Measurements from ENCODE around the gene ARHGAP19.

Gene ARHGAP19

DNA sequence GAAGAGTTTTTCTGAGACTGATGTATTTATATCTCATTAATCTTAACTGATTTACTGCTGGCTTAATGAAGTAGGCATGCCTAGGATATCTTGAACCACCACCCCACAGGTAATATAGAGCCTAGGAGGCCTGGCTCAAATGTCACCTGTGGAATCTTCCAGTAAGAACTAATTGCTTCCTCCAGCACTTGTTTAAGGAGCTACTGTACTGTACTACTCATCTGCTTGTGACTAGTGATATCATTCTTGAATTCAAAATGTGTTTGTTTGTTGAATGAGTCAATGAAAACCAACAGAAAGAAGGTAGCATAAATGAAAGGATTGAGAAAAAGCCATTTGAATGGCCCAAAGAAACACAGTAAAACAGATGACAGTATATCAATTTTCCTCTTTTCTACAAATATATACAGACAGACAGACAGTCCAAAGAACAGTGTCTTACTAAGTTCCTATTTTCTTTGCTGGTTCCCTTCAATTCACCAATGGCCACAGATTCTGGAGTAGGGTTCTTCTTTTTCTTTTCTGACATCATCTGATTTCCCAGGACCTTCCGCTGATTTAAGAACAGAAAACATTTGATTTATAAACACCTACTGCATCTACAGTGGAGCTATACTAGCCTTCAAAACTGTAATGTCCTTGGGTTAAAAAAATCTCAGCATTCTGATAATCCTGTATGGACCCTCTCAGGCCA, 63.0 kb downstream of the ARHGAP19 start:
- DNase-seq (ENCODE audit: low read depth in 2 of 2) = no peak

DNA sequence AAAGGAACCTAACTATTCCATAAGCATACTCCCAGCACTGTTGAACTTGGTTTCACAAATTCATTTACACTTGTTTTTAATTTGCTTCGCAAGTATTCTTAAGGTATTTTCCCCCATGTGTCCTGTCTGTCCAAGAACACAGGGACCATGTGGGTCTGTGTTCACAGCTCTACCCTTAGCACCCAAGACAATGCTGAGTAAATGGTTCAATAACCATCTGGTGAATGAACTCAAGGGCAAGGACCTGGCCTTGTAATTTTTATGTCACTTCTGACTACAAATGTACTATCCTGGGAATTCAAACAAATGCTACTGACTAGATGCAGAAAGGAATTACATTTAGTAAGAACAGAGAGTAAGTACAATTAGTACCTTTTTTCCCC, 63.7 kb downstream of the ARHGAP19 start:
- DNase-seq (ENCODE audit: low read depth in 2 of 2) = no peak

- DNase-seq (ENCODE audit: low read depth in 2 of 2) = no peak
These were observed 64.2 kb downstream of the ARHGAP19 start for GRCh38 chr10:97228130-97228774.

DNA sequence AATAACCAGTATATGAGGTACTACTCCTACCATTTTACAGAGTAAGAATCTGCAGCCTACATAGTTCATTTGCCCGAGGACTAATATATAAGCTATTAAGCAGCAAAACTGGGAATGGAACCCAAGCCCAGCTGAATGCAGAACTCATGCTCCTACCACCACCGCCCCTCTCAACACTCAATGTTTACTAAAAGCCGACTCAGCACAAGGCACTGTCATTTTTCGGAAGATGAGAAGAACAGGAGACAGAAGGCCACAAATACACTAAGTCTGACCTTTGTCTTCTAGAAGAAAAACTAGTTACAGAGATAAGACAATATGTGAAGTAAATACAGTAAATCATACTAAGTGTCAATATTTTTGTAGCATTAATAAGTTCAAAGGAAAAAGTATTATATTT, 66.0 kb downstream of the ARHGAP19 start:
- DNase-seq (ENCODE audit: low read depth in 2 of 2) = no peak

- DNase-seq (ENCODE audit: low read depth in 2 of 2) = no peak
These were observed 67.7 kb downstream of the ARHGAP19 start for GRCh38 chr10:97224483-97225435.

- no peak for DNase-seq (ENCODE audit: low read depth in 2 of 2)
These were observed 70.0 kb downstream of the ARHGAP19 start for GRCh38 chr10:97222326-97222961.

- no peak for DNase-seq (ENCODE audit: low read depth in 2 of 2)
These were observed 72.1 kb downstream of the ARHGAP19 start for GRCh38 chr10:97220355-97220754.

DNA sequence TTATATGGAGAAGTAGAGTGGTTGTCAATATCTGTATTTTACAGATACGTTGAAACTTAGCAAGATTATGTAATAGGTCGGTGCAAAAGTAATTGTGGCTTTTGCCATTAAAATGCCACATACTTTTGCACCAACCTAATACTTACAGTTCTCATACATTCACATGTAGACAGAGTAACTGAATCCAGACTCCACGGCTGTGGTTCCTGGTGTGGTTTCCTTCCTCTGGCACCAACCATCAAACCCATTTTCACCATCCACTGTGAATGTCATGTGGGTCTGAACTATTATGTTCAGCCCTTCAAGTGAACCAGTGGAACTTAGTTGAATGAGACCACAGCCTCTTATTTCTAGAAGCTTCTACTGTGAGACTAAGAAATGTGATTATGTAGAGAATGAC, 75.1 kb downstream of the ARHGAP19 start:
- DNase-seq (ENCODE audit: low read depth in 2 of 2) = no peak

DNA sequence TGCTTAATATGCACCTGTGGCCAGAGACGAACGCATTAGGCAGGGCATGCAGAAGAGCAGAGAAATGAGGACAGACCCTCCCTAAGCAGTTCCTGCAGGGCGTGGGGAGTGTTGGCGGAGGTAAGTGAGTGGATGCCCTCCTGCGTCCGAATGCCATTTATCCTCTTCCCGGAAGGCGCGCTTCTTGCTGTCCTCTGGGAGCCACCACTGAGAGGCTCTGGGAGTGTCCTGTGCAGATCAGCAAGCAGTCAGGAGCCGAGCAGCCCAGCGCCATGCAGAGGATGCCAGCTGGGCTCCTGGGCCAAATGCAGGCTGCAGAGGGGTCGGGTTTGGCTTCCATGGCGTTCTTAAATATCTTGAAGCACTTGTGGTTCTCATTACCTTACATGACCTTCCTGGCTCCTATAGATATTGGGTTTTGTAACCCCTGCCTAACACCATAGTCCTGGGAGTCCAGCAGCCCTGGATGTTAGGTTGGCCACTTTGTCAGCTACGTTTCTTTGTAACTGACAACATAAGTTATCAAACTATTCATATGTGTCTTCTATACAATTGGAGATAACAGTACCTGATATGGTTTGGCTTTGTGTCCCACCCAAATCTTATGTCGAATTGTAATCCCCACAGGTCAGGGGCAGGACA, 76.7 kb downstream of the ARHGAP19 start:
- DNase-seq (ENCODE audit: low read depth in 2 of 2) = no peak

- DNase-seq (ENCODE audit: low read depth in 2 of 2) = no peak
These were observed 79.0 kb downstream of the ARHGAP19 start for GRCh38 chr10:97213431-97213830.

GRCh38 chr10:97211229-97211628, 81.2 kb downstream of the ARHGAP19 start:
- no peak for DNase-seq (ENCODE audit: low read depth in 2 of 2)

- peak; percentile 60 to 66 for DNase-seq (ENCODE audit: low read depth in 2 of 2)
These were observed 81.9 kb downstream of the ARHGAP19 start for GRCh38 chr10:97210543-97210960.

DNA sequence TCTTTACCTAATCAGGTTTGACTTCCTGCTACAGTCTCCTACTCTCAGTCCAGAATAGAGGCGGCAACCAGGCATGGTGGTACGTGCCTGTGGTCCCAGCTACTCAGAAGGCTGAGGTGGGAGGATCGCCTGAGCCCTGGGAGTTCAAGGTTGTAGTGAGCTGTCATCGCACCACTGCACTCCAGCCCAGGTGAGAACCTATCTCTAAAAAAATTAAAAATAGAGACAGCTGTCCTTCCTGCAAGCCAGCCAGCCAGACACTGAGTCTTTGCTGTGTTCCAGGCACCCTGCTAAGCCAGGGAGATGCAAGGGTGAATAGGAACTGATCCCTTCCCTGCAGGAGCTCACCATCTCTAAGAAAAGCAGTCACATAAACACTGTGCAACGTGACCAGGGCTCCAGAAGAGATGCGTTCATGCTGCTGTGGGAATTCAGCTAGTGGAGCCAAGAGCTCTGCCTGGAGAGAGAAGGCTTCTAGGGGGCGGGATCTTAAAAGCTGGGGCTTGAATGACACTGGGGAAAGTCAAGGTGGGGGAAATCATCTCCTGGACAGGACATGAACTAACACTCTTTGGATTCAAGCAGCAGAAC, 84.6 kb downstream of the ARHGAP19 start:
- no peak for DNase-seq (ENCODE audit: low read depth in 2 of 2)

- DNase-seq (ENCODE audit: low read depth in 2 of 2) = no peak
These were observed 85.3 kb downstream of the ARHGAP19 start for GRCh38 chr10:97207131-97207530.

- no peak for DNase-seq (ENCODE audit: low read depth in 2 of 2)
These were observed 87.4 kb downstream of the ARHGAP19 start for GRCh38 chr10:97204826-97205679.

GRCh38 chr10:97203220-97203619, 89.2 kb downstream of the ARHGAP19 start:
- DNase-seq (ENCODE audit: low read depth in 2 of 2) = no peak

DNA sequence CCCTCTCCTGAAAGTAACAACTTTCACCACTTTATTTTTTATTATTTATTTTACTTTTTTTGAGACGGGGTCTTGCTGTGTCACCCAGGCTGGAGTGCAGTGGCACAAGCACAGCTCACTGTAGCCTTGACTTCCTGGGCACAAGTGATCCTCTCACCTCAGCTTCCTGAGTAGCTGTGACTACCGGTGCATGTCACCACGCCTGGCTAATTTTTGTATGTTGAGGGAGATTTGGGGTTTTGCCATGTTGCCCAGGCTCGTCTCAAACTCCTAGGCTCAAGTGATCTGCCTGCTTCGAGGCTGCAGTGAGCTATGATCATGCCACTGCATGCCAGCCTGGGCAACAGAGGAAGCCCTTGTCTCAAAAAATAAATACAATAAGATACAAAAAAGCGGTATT, 91.8 kb downstream of the ARHGAP19 start:
- no peak for DNase-seq (ENCODE audit: low read depth in 2 of 2)

- DNase-seq (ENCODE audit: low read depth in 2 of 2) = no peak
These were observed 93.3 kb downstream of the ARHGAP19 start for GRCh38 chr10:97199152-97199551.

DNA sequence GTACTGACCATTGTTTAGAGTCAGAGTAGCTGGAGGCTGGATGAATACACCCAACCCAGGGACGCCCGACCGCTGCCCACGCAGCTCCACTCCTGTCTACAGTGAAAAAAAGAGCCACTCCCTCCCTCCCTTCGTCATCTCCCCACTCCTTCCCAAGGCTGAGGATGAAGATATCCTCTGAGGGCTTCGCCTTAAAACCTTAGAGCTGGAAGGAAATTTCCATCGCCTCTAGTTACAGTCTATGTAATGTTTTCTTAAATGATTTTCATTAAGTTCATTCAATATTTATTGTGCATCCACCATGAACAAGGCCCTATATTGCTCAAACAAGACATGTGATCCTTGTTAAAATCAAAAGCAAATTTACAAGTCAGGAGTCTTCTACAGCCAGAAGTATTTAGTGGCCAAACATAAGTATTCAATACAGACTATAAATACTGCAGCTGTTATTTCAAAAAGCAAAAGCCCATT, 95.4 kb downstream of the ARHGAP19 start:
- no peak for DNase-seq (ENCODE audit: low read depth in 2 of 2)

Data from activated CD4-positive, alpha-beta T cell treated with anti-CD3 and anti-CD28 coated beads for 24 hours (primary cell).